Panc1 (cell line): Measurements from ENCODE around the gene IRF7. TPM values are rescaled to one million over a fixed set of nuclear protein-coding genes. Genes with fewer than 3 reads are reported as not detected.

Source experiments
- ATAC-seq: fragments of 200-7000 bp; cut with Tn5 transposase; 2 replicates; pipeline ENCODE4 v1.9.1; 2020; ENCODE audit warnings: mild to moderate bottlenecking, moderate library complexity
- BruUV-seq: library from RNA; stranded (reverse); fragments of 400-500 nt; replicated peaks from 2 replicates; lab custom pipeline; 2021; lab: Mats Ljungman, UMichigan
- CTCF ChIA-PET: fragments of 300-600 bp; sonication (Branson Sonifier 250); formaldehyde crosslinking; loops from one replicate; lab custom pipeline; 2022; ENCODE audit warnings: antibody characterized with exemption; lab: Charles Lee
- POLR2A ChIA-PET: fragments of 300-600 bp; sonication (Branson Sonifier 250); formaldehyde crosslinking; loops from one replicate; lab custom pipeline; 2022; ENCODE audit warnings: antibody characterized with exemption; lab: Charles Lee
- DNase-seq: peaks from one replicate; pipeline ENCODE4 v3.0.0-alpha.2; 2010; ENCODE audit warnings: low read depth, low spot score
- H3K27ac ChIP-seq: 2 replicates; pipeline ENCODE4 v1.5.1; 2011; ENCODE audit warnings: mild to moderate bottlenecking, low read length, inconsistent platforms
- H3K27me3 ChIP-seq: fragments of 200-500 bp; sonication (Bioruptor generic); 2 replicates; pipeline ENCODE4 v1.6.0; 2014; ENCODE audit warnings: low read length, inconsistent platforms; ENCODE audit not compliant: control insufficient read depth, insufficient read depth
- H3K36me3 ChIP-seq: fragments of 200-500 bp; sonication (Bioruptor generic); 2 replicates; pipeline ENCODE4 v1.5.1; 2014; ENCODE audit warnings: inconsistent platforms, mild to moderate bottlenecking, low read length, moderate library complexity; ENCODE audit not compliant: control insufficient read depth, insufficient read depth
- H3K4me1 ChIP-seq: 2 replicates; pipeline ENCODE4 v1.5.1; 2011; ENCODE audit warnings: inconsistent platforms, mild to moderate bottlenecking, low read length, moderate library complexity; ENCODE audit not compliant: control insufficient read depth, insufficient read depth
- H3K4me3 ChIP-seq, 2 experiments: 2 replicates each; pipeline ENCODE4 v1.5.1; 2011 to 2012; ENCODE audit warnings: low read depth in 2 of 2, low read length in 2 of 2, mild to moderate bottlenecking in 2 of 2, inconsistent platforms in 1 of 2, moderate library complexity in 1 of 2
- H3K9me3 ChIP-seq: fragments of 200-500 bp; sonication (Bioruptor generic); 2 replicates; pipeline ENCODE4 v1.5.1; 2014; ENCODE audit warnings: low read depth, mild to moderate bottlenecking, inconsistent platforms, low read length, moderate library complexity; ENCODE audit not compliant: control insufficient read depth, insufficient read depth
- POLR2AphosphoS5 ChIP-seq: IDR thresholded peaks from 2 replicates; pipeline ENCODE4 v1.6.1; 2012; ENCODE audit warnings: mild to moderate bottlenecking, low read depth, low read length, moderate library complexity
- SIN3A ChIP-seq: IDR thresholded peaks from 2 replicates; pipeline ENCODE4 v1.6.1; 2012; ENCODE audit warnings: low read depth, mild to moderate bottlenecking, low read length, moderate library complexity, borderline replicate concordance; ENCODE audit not compliant: insufficient read depth
- TCF7L2 ChIP-seq: IDR thresholded peaks from 2 replicates; pipeline ENCODE4 v1.6.1; 2011; ENCODE audit warnings: mild to moderate bottlenecking, low read depth, low read length, inconsistent platforms
- in situ Hi-C: cut with HindIII; loops from 2 replicates; pipeline ENCODE4 v1.10.0; 2016; ENCODE audit warnings: low sequenced_read_pairs, low pct_unique_long_range_greater_than_20kb
- intact Hi-C: fragments of 100-400 bp; cut with micrococcal nuclease; formaldehyde crosslinking; loops from one replicate; pipeline ENCODE4 v1.10.0; 2022; ENCODE audit not compliant: unreplicated experiment
- total RNA-seq: library from RNA; stranded (reverse); gene quantifications from one replicate; pipeline ENCODE4 v1.2.1, GENCODE V29; 2021; ENCODE audit not compliant: unreplicated experiment
- TF ChIP-seq, protein P1 (sequence below), 2 experiments: IDR thresholded peaks; 2 replicates each; pipeline ENCODE4 v1.6.1; 2011 to 2012; ENCODE audit warnings: low read depth in 2 of 2, control low read depth in 1 of 2, low read length in 1 of 2, mild to moderate bottlenecking in 1 of 2, moderate library complexity in 1 of 2; ENCODE audit not compliant: insufficient read depth in 1 of 2
- TF ChIP-seq, protein P2 (sequence below): fragments of 450-650 bp; IDR thresholded peaks from 2 replicates; pipeline ENCODE4 v1.5.1; 2017; ENCODE audit warnings: mild to moderate bottlenecking

Gene IRF7
- total RNA-seq, 1 experiment from 2014 or later, result 23.9 TPM

DNA sequence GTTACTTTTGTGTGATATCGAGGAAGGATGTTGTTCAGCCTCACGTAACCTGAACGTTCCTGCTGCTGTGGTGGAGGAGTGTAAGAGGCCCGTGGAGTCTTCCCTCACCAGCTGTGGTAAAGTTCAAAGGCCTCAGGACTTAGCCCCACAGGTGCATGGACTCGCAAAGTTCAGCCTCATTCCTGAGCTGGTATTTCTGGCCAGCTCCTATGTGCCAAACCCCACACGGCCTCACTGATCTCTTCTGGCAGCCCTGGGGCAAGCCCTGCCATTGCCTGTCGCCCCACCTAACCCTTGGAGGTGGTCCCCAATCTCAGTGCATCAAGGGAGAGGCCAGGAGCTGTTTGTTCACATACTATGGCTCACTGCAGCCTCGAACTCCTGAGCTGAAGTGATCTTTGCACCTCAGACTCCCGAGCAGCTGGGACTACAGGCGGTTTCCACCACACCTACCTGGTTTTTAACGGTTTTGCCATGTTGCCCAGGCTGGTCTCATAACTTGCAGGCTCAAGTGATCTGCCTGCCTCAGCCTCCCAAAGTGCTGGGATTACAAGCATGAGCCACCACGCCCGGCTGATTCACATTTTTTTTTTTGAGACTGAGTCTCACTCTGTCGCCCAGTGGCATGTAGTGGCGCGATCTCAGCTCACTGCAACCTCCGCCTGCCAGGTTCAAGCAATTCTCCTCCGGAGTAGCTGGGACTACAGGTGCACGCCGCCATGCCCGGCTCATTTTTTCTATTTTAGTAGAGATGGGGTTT lies 37.3 kb downstream of the IRF7 start:
- ChIA-PET POLR2A (interaction anchor here (0.6 kb wide), 1 partner anchor 10 kb away, joined by 4 read pairs; no protein-coding TSS in a partner anchor), CTCF (no interaction called here)
- BruUV-seq, result no TSS peak
- Histone ChIP-seq H3K36me3 (peaks cover 8% of the 10 kb centered on the region; the same call in 1 of the 2 replicates), H3K9me3 (no peaks in the 10 kb centered on the region), H3K27ac (peak overlapping the region; percentile 95), H3K4me3 (peak overlapping the region; percentile 82 to 96), H3K27me3 (no peaks in the 10 kb centered on the region), H3K4me1 (peaks cover 35% of the 10 kb centered on the region)
- intact Hi-C loops (no loop called here), in situ Hi-C loops (no loop called here)
- TF ChIP-seq TCF7L2 (no peak), SIN3A (no peak), POLR2AphosphoS5 (no peak)
- TF ChIP-seq, protein P1, sequence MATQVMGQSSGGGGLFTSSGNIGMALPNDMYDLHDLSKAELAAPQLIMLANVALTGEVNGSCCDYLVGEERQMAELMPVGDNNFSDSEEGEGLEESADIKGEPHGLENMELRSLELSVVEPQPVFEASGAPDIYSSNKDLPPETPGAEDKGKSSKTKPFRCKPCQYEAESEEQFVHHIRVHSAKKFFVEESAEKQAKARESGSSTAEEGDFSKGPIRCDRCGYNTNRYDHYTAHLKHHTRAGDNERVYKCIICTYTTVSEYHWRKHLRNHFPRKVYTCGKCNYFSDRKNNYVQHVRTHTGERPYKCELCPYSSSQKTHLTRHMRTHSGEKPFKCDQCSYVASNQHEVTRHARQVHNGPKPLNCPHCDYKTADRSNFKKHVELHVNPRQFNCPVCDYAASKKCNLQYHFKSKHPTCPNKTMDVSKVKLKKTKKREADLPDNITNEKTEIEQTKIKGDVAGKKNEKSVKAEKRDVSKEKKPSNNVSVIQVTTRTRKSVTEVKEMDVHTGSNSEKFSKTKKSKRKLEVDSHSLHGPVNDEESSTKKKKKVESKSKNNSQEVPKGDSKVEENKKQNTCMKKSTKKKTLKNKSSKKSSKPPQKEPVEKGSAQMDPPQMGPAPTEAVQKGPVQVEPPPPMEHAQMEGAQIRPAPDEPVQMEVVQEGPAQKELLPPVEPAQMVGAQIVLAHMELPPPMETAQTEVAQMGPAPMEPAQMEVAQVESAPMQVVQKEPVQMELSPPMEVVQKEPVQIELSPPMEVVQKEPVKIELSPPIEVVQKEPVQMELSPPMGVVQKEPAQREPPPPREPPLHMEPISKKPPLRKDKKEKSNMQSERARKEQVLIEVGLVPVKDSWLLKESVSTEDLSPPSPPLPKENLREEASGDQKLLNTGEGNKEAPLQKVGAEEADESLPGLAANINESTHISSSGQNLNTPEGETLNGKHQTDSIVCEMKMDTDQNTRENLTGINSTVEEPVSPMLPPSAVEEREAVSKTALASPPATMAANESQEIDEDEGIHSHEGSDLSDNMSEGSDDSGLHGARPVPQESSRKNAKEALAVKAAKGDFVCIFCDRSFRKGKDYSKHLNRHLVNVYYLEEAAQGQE (IDR thresholded peaks at IDR 0.05; ENCODE audit: insufficient read depth in 1 of 2, low read depth in 2 of 2, low read length in 1 of 2), result no peak
- TF ChIP-seq, protein P2, sequence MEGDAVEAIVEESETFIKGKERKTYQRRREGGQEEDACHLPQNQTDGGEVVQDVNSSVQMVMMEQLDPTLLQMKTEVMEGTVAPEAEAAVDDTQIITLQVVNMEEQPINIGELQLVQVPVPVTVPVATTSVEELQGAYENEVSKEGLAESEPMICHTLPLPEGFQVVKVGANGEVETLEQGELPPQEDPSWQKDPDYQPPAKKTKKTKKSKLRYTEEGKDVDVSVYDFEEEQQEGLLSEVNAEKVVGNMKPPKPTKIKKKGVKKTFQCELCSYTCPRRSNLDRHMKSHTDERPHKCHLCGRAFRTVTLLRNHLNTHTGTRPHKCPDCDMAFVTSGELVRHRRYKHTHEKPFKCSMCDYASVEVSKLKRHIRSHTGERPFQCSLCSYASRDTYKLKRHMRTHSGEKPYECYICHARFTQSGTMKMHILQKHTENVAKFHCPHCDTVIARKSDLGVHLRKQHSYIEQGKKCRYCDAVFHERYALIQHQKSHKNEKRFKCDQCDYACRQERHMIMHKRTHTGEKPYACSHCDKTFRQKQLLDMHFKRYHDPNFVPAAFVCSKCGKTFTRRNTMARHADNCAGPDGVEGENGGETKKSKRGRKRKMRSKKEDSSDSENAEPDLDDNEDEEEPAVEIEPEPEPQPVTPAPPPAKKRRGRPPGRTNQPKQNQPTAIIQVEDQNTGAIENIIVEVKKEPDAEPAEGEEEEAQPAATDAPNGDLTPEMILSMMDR, result no peak
- DNase-seq (no peak), ATAC-seq (no peak)

DNA sequence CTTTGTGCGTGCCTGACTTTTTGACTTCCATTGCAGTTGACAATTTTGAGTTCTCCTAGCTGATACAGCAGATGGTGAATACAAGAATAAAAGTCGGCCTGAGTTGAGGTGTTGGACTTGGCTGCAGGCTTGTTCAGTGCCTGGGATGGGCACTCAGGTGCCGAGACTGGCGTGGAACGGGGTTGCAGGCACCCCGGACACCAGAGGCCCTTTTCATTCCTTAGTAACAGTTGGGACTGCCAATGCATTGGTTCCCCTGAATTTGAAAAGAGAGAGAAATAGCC lies 38.2 kb downstream of the IRF7 start:
- intact Hi-C loops, result no loop called here

More for the DNA sequence above, 38.2 kb downstream of the IRF7 start:
- Histone ChIP-seq H3K27ac (peak overlapping the region; percentile 95), H3K27me3 (no peaks in the 10 kb centered on the region), H3K36me3 (peaks cover 8% of the 10 kb centered on the region; the same call in 1 of the 2 replicates), H3K4me1 (peaks cover 35% of the 10 kb centered on the region), H3K9me3 (no peaks in the 10 kb centered on the region), H3K4me3 (peak overlapping the region; percentile 82 to 96)
- CTCF ChIA-PET, result no interaction called here
- POLR2A ChIA-PET, result no interaction called here
- TF ChIP-seq, protein P2, result no peak
- no peak for TF ChIP-seq TCF7L2
- TF ChIP-seq, protein P1 (IDR thresholded peaks at IDR 0.05; ENCODE audit: insufficient read depth in 1 of 2, low read depth in 2 of 2, low read length in 1 of 2), result no peak
- TF ChIP-seq POLR2AphosphoS5, result no peak; the same call in 1 of the 2 replicates
- in situ Hi-C loops, result no loop called here
- TSS peak; percentile 79 for BruUV-seq
- no peak for DNase-seq
- no peak for ATAC-seq
